GM12864 (cell line): Measurements from ENCODE around the gene VRK2.

Source experiments
- DNase-seq: peaks from one replicate; pipeline ENCODE4 v3.0.0-alpha.2; 2011; ENCODE audit warnings: low read depth
- H3K4me3 ChIP-seq: 2 replicates; pipeline ENCODE4 v1.5.1; 2011; ENCODE audit warnings: mild to moderate bottlenecking, low read depth, low read length, control low read depth
- CTCF ChIP-seq: IDR thresholded peaks from 2 replicates; pipeline ENCODE4 v1.5.1; 2011; ENCODE audit warnings: low read depth, mild to moderate bottlenecking, moderate library complexity, low read length, control low read depth, inconsistent platforms; ENCODE audit errors: missing control alignments

VRK2 gene

GRCh38 chr2:58052978-58053377, 6.4 kb downstream of the VRK2 start:
- DNase-seq, result no peak
- TF ChIP-seq CTCF, result no peak
- no peak overlapping the region for H3K4me3 ChIP-seq

GRCh38 chr2:58054264-58054663, 7.7 kb downstream of the VRK2 start:
- no peak for TF ChIP-seq CTCF
- no peak for DNase-seq
- H3K4me3 ChIP-seq, result no peak overlapping the region

GRCh38 chr2:58055033-58055786, 8.6 kb downstream of the VRK2 start:
- no peak overlapping the region for H3K4me3 ChIP-seq
- no peak for DNase-seq
- no peak for TF ChIP-seq CTCF

- TF ChIP-seq CTCF, result no peak
Measured at GRCh38 chr2:58056192-58056916, 9.7 kb downstream of the VRK2 start.

GRCh38 chr2:58057707-58058530, 11.3 kb downstream of the VRK2 start:
- no peak for TF ChIP-seq CTCF
- no peak for DNase-seq
- H3K4me3 ChIP-seq, result no peak overlapping the region

More at GRCh38 chr2:58056192-58056916, 9.7 kb downstream of the VRK2 start:
- no peak overlapping the region for H3K4me3 ChIP-seq
- DNase-seq, result no peak

- H3K4me3 ChIP-seq, result no peak overlapping the region
- no peak for TF ChIP-seq CTCF
- DNase-seq, result no peak
Measured at GRCh38 chr2:58063641-58064040, 17.0 kb downstream of the VRK2 start.
